Spleen (tissue), 11 donors: ENCODE measurements around the gene CACNA1A. TPM values are rescaled to one million over a fixed set of nuclear protein-coding genes. Genes with fewer than 3 reads are reported as not detected.

ENCODE experiments used
- DNase-seq: peaks from one replicate; pipeline ENCODE4 v3.0.0-alpha.2; 2020
- H3K27ac ChIP-seq, 8 donors: fragments of 200-600 bp; sonication (generic) in 7 of 8; 1 replicate in 4 of 8; 2 replicates in 4 of 8; pipeline versions ENCODE4 v1.5.0 to v1.8.0; 2016 to 2021; ENCODE audit warnings: inconsistent platforms in 4 of 8, mild to moderate bottlenecking in 4 of 8, moderate library complexity in 1 of 8
- H3K27me3 ChIP-seq, 7 donors: fragments of 200-600 bp; sonication (generic) in 6 of 7; replicated peaks in 1 of 7; 1 replicate in 4 of 7; 2 replicates in 3 of 7; pipeline versions ENCODE4 v1.5.0 to v1.8.0; 2016 to 2021; ENCODE audit warnings: inconsistent platforms in 3 of 7, mild to moderate bottlenecking in 1 of 7
- H3K36me3 ChIP-seq, 6 donors: fragments of 200-600 bp; sonication (generic) in 5 of 6; 1 replicate in 4 of 6; 2 replicates in 2 of 6; pipeline versions ENCODE4 v1.5.0 to v1.8.0; 2016 to 2021; ENCODE audit warnings: inconsistent platforms in 2 of 6
- H3K4me1 ChIP-seq, 6 donors: fragments of 200-600 bp; sonication (generic) in 5 of 6; 1 replicate in 3 of 6; 2 replicates in 3 of 6; pipeline versions ENCODE4 v1.5.0 to v1.8.0; 2016 to 2021; ENCODE audit warnings: inconsistent platforms in 3 of 6
- H3K4me3 ChIP-seq, 8 donors: fragments of 200-600 bp; sonication (generic) in 7 of 8; 1 replicate in 4 of 8; 2 replicates in 4 of 8; pipeline versions ENCODE4 v1.5.0 to v1.8.0; 2016 to 2021; ENCODE audit warnings: inconsistent platforms in 4 of 8, mild to moderate bottlenecking in 4 of 8, moderate library complexity in 2 of 8
- H3K9me3 ChIP-seq, 8 donors: fragments of 200-600 bp; sonication (generic) in 7 of 8; 1 replicate in 4 of 8; 2 replicates in 4 of 8; pipeline versions ENCODE4 v1.5.0 to v1.8.0; 2016 to 2021; ENCODE audit warnings: inconsistent platforms in 4 of 8
- CTCF ChIP-seq, 11 experiments: fragments of 200-600 bp in 7 of 11; fragments of 450-650 bp in 4 of 11; sonication (generic) in 4 of 11; IDR thresholded peaks in 8 of 11; conservative IDR thresholded peaks in 3 of 11; 1 replicate in 7 of 11; 2 replicates in 4 of 11; pipeline versions ENCODE4 v1.4.0 to v1.8.0; 2016 to 2021; ENCODE audit warnings: antibody characterized with exemption in 11 of 11, inconsistent platforms in 4 of 11, mild to moderate bottlenecking in 1 of 11
- POLR2A ChIP-seq, 3 donors: fragments of 450-650 bp; IDR thresholded peaks; one replicate each; pipeline ENCODE4 v1.5.1; 2017; ENCODE audit warnings: antibody characterized with exemption in 3 of 3, mild to moderate bottlenecking in 1 of 3
- POLR2AphosphoS5 ChIP-seq, 3 donors: sonication (generic); formaldehyde crosslinking; IDR thresholded peaks; one replicate each; pipeline ENCODE4 v1.5.1; 2017; ENCODE audit warnings: antibody characterized with exemption in 3 of 3
- WGBS, 5 donors: extraction: QIAGEN DNeasy Blood & Tissue Kit in 3 of 5; methylation state at CpG; one replicate each; pipeline versions ENCODE4 v1.1.5 to v1.1.7; 2013 to 2018; 5-methylcytosine and 5-hydroxymethylcytosine counted together
- intact Hi-C: fragments of 100-400 bp; cut with DNase I; formaldehyde crosslinking; loops from one replicate; pipeline ENCODE4 v1.15.0; 2023; ENCODE audit warnings: low total_unique reads
- polyA plus RNA-seq, 3 donors: library from polyadenylated mRNA; stranded (reverse); fragments of 200-250 nt; gene quantifications; one replicate each; pipeline ENCODE4 v1.2.1, GENCODE V29; 2013
- total RNA-seq, 7 donors: library from RNA; depleted of rRNA in 3 of 7; stranded (reverse); fragments of >200 nt in 3 of 7; fragmentation: NEBNext Ultra II Directional in 4 of 7; extraction: Animal tissue kit (Norgen Biotek cat#: 25700) in 4 of 7; gene quantifications; one replicate each; pipeline versions ENCODE4 v1.1.0 to v1.2.1, GENCODE V29; 2016 to 2021
- donor health status: healthy with polysubstance abuse.
- donor health status: DM: no; HTN: no; CAD: no; lungs with moderate emphysema.
- donor health status: DM: no; HTN: no; CAD: no.
- donor health status: Bipolar disorder and iron deficiency.
- donor health status: healthy.
- donor health status: DM: no; HTN: no; CAD: no.
- donor health status: DM: yes; HTN: yes; CAD: no.

CACNA1A gene
- total and polyA plus RNA-seq, 10 donors, result 0.39 to 1.9 (median 0.75) TPM

GRCh38 chr19:13447978-13448377, 58.3 kb downstream of the CACNA1A start:
- no peak overlapping the region for H3K4me3 ChIP-seq
- peaks cover 8 to 57% (median 43%) of the 10 kb centered on the region in 8 donors for H3K9me3 ChIP-seq
- peaks cover 0 to 17% (median 0%) of the 10 kb centered on the region in 7 donors for H3K27me3 ChIP-seq
- H3K27ac ChIP-seq, result no peak overlapping the region
- no peak for TF ChIP-seq POLR2A (IDR thresholded peaks at IDR 0.05)
- no peak for TF ChIP-seq CTCF (IDR thresholded peaks at IDR 0.05 in 8 of 11, conservative IDR thresholded peaks at IDR 0.05 in 3 of 11)
- no peak for TF ChIP-seq POLR2AphosphoS5 (IDR thresholded peaks at IDR 0.05)
- H3K4me1 ChIP-seq, result no peaks in the 10 kb centered on the region
- DNase-seq, result no peak
- intact Hi-C loops, result no loop called here
- H3K36me3 ChIP-seq, result no peaks in the 10 kb centered on the region
- 79 to 95% (median 87%) methylated on average over 6 of the region's 6 CpGs for WGBS, 5 donors

- 44 to 53% (median 49%) methylated on average over 10 of the region's 10 CpGs for WGBS, 5 donors
- intact Hi-C loops, result no loop called here
- DNase-seq, result no peak
- Histone ChIP-seq H3K27ac (no peak overlapping the region), H3K27me3 (peaks cover 0 to 26% (median 0%) of the 10 kb centered on the region in 7 donors), H3K36me3 (no peaks in the 10 kb centered on the region), H3K9me3 (peaks cover 0 to 11% (median 0%) of the 10 kb centered on the region in 8 donors), H3K4me3 (no peak overlapping the region), H3K4me1 (no peaks in the 10 kb centered on the region)
- TF ChIP-seq POLR2A (IDR thresholded peaks at IDR 0.05) (no peak), POLR2AphosphoS5 (IDR thresholded peaks at IDR 0.05) (no peak), CTCF (IDR thresholded peaks at IDR 0.05 in 8 of 11, conservative IDR thresholded peaks at IDR 0.05 in 3 of 11) (no peak)
Measured at GRCh38 chr19:13441810-13442512, 64.3 kb downstream of the CACNA1A start.

- 67 to 84% (median 73%) methylated on average over 6 of the region's 6 CpGs for WGBS, 5 donors
- no peaks in the 10 kb centered on the region for H3K4me1 ChIP-seq
- DNase-seq, result no peak
- no peaks in the 10 kb centered on the region for H3K36me3 ChIP-seq
- TF ChIP-seq POLR2A (IDR thresholded peaks at IDR 0.05) (no peak), CTCF (IDR thresholded peaks at IDR 0.05 in 8 of 11, conservative IDR thresholded peaks at IDR 0.05 in 3 of 11) (no peak), POLR2AphosphoS5 (IDR thresholded peaks at IDR 0.05) (no peak)
- H3K27ac ChIP-seq, result no peak overlapping the region
- intact Hi-C loops, result no loop called here
- peaks cover 0 to 16% (median 0%) of the 10 kb centered on the region in 7 donors for H3K27me3 ChIP-seq
- peaks cover 0 to 11% (median 0%) of the 10 kb centered on the region in 8 donors for H3K9me3 ChIP-seq
- H3K4me3 ChIP-seq, result no peak overlapping the region
Measured at GRCh38 chr19:13437919-13438618, 68.2 kb downstream of the CACNA1A start.

GRCh38 chr19:13436352-13436751, 69.9 kb downstream of the CACNA1A start:
- WGBS, 5 donors, result 58 to 75% (median 67%) methylated on average over 1 of the region's 1 CpG
- H3K27me3 ChIP-seq, result peaks cover 0 to 15% (median 0%) of the 10 kb centered on the region in 7 donors
- no peak overlapping the region for H3K4me3 ChIP-seq
- H3K27ac ChIP-seq, result no peak overlapping the region
- TF ChIP-seq CTCF (IDR thresholded peaks at IDR 0.05 in 8 of 11, conservative IDR thresholded peaks at IDR 0.05 in 3 of 11), result no peak
- TF ChIP-seq POLR2AphosphoS5 (IDR thresholded peaks at IDR 0.05), result no peak
- no peak for TF ChIP-seq POLR2A (IDR thresholded peaks at IDR 0.05)
- DNase-seq, result no peak
- intact Hi-C loops, result no loop called here
- H3K36me3 ChIP-seq, result no peaks in the 10 kb centered on the region
- no peaks in the 10 kb centered on the region for H3K4me1 ChIP-seq
- peaks cover 0 to 6% (median 0%) of the 10 kb centered on the region in 8 donors for H3K9me3 ChIP-seq
